Right ventricle myocardium inferior (tissue), 1 donor: ENCODE data around the gene TRAF2. TPM values are rescaled to one million over a fixed set of nuclear protein-coding genes. Genes with fewer than 3 reads are reported as not detected.

ENCODE experiments used
- ATAC-seq: fragments of 200-7000 bp; cut with Tn5 transposase; one replicate; pipeline ENCODE4 v1.9.1; 2020; ENCODE audit warnings: mild to moderate bottlenecking, moderate library complexity
- DNase-seq: peaks from one replicate; pipeline ENCODE4 v3.0.0; 2021; ENCODE audit errors: missing footprints
- intact Hi-C: fragments of 100-400 bp; cut with DNase I; formaldehyde crosslinking; loops from one replicate; pipeline ENCODE4 v1.11.0; 2022
- total RNA-seq: library from RNA; stranded (reverse); fragmentation: NEBNext Ultra II Directional; extraction: Animal tissue kit (Norgen Biotek cat#: 25700); gene quantifications from one replicate; pipeline ENCODE4 v1.2.1, GENCODE V29; 2021
- donor health status: DM: no; HTN: yes; CAD: no; lungs with severe emphysema.

Gene TRAF2
- total RNA-seq, 1 donor from 2014 or later, result 12.6 TPM

DNA sequence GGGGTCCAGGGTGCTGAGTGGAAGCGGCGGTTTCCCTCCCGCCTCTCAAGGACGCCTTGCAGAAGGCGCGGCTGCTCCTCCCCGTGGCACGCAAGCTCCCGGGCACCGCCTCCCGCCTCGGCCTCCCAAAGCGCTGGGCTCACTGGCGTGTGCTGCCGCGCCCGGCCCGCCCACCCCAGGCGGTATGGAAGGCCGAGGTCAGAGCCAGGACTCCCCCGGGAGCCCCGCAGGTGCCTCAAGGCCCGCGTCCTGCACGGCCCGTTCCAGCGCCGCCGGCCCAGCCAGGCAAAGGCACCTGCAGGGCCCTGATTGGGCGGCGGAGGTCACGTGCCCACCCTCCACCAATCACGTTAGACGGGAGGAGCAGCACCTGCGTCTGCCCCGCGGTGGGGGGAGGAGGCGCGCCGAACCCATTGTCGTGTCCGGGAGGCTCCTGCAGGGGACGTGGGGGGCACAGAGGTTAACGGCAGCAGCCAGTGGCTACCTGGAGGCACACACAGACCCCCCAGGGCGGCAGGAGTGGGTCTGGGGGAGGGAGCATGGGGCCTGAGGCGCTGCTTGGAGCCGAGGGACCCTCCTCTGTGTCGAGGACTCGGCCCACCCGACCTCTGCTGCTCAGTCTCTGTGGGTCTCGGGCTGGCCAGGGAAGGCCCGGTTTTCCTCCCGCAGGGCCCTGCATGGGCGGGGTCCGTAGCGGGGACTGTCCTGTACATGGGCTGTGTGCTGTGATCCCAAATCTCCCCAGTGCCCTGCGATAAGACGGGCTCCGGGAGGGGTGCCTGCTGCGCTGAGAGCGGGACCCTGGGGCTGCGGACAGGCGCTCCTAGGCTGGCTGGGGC lies 63.7 kb downstream of the TRAF2 start:
- intact Hi-C loops, result loop anchor here (1.0 to 2.0 kb wide), 3 partner anchors 28 to 85 kb away; no protein-coding TSS in a partner anchor
- DNase-seq (peak; percentile 98), ATAC-seq (peak; percentile 89)

DNA sequence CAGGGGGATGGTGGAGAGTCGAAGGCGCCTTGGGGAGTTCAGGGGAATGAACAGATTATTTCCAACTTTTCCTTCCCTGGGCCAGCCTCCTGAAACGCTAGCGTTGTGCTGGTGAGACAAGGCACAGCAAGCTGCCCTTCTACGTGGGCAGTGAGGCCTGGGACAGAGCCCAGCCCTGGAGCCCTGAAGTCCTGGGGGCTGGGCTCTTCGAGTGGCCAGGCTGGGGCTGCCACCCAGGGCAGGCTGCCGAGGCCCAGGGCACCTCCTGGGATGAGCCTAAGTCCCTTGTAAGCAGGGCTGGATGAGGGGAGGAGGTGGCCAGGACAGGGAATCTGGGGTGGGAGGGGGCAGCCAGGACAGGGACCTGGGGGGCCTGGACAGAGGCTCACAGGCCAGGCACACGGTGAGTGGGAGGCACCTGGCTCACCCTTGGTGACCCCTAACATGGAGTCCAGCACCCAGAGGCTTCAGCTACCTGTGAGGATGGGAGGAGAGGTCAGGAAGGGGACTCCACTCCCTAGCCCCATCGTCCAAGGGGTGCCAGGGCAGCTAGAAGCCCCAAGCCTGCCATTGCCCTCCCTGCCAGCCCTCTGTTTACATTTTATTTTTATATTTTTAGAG lies 64.5 kb downstream of the TRAF2 start:
- peak; percentile 46 for ATAC-seq
- intact Hi-C loops, result loop anchor here (1.0 to 2.0 kb wide), 2 partner anchors 28 to 40 kb away; no protein-coding TSS in a partner anchor

DNA sequence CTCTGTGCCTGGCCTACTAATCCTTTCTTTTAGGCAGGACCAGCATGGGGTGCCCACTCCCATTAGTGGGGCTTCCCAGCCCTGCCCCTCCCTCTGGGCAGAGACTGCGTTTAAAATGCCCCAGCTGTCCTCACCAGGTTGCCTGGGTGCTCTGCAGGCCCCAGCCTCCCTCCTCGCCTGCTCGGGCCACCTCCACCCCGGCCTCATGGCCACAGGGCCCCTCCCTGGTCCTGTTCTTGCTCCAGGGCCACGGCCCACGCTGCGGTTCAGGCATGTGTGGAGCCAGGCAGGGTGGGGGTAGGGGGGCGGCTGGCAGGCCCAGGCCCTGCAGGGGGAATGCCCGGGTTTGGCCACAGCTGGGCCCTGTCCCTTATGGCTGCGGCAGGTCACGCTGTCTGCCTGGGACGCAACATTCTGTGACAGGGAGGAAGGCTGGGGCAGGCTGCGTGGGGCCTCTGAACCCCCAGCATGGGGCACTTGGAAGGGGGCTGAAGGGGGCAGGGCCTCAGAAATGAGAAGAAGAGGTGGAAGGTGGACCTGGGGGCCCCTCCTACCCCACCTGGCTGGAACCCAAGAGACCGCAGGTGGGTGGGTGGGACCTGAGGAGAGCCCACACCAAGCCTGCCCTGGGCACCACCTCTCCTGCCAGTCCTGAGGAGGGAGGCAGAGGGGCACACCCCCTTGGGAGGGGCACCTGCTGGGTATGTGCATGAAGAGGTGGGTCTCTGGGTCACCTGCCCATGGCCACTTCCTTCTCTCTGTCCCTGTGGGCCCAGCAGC lies 65.4 kb downstream of the TRAF2 start, which contains the start of gene LCN12:
LCN12 (plus strand) TSS at position 733 of the 780 bp plus-strand sequence. CDS start 55 bp downstream, outside the sequence.
- DNase-seq (peak; percentile 46), ATAC-seq (no peak)
- intact Hi-C loops, result loop anchor here (2.0 kb wide), 1 partner anchor 39 kb away; no protein-coding TSS in a partner anchor

More for the DNA sequence above, 64.5 kb downstream of the TRAF2 start:
- DNase-seq, result peak; percentile 34

DNA sequence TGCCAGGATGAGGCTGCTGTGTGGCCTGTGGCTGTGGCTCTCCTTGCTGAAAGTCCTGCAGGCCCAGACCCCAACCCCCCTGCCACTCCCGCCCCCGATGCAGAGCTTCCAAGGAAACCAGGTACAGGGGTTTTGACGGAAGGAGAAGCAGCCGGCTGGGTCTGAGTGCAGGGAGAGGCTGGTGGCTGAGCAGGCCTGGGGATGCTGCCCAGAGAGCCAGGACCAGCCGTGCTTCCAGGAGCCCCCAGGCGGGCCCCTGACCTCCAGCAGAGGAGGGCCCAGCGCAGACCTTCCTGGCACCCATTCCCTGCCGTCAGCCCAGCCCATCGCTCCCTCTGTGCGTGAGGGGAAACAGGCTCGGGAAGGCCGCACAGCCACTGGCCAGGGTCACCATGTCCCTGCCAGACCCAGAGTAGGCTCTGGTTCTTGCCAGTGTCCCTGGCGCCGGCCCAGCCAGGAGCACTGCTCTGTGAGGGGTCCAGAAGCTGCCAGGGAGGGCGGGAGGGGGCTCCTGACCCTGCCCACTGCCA lies 66.1 kb downstream of the TRAF2 start:
- intact Hi-C loops, result no loop called here
- DNase-seq (peak; percentile 66), ATAC-seq (no peak)

- DNase-seq (peak; percentile 52), ATAC-seq (no peak)
- intact Hi-C loops, result no loop called here
Measured at GRCh38 chr9:136952876-136953770, 66.8 kb downstream of the TRAF2 start.

DNA sequence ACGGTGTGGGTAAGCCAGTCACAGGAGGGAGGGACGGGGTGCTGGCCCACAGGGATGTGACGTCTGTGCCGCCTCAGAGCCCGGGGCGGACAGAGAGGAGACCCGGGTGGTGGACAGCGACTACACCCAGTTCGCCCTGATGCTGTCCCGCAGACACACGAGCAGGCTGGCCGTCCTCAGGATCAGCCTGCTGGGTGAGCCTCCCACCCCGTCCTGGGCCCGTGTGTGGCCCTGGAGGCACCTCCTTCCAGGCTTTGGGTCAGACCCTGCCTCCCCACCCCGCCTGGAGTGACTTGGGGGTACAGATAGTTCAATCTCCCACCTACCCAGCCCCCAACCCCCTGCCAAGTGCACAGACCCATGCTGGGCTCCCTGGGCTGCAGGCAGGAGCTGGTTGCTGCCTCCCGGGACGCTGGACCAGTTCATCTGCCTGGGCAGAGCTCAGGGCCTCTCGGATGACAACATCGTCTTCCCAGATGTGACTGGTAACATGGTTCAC lies 67.5 kb downstream of the TRAF2 start:
- intact Hi-C loops, result no loop called here
- no peak for ATAC-seq
- DNase-seq, result no peak

DNA sequence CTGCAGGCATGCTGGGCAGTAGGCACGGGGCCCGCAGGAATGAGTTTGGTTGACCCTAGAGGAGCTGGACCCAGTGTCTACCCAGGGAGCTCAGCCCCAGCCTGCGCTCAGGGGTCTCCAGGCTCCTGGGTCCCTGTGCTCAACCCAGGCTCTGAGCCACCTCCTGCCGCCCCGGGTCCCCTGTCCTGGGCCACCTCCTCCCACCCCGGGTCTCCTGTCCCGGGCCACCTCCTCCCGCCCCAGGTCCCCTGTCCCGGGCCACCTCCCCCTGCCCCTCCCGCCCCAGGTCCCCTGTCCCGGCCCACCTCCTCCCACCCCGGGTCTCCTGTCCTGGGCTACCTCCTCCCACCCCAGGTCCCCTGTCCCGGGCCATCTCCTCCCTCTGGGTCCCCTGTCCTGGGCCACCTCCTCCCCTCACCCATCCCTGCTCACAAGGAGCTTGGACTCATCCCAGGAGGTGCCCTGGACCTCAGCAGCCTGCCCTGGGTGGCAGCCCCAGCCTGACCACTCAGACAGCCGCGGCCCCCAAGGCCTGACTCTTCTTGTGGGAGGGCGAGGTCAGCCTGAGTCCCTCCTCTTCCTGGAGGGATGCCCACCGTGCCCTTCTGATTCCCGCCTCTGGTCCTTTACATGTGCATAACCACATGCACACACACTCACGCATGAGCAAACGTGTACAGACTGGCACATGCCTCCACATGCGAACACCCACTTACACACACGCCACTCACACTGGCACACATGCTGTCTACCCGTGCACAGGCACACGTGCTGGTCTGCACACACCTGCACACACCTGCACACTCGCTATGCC lies 68.2 kb downstream of the TRAF2 start:
- intact Hi-C loops, result no loop called here
- DNase-seq, result peak; percentile 53
- ATAC-seq, result no peak

- ATAC-seq (no peak), DNase-seq (peak; percentile 55)
- intact Hi-C loops, result no loop called here
Measured at GRCh38 chr9:136955202-136955942, 69.1 kb downstream of the TRAF2 start.

DNA sequence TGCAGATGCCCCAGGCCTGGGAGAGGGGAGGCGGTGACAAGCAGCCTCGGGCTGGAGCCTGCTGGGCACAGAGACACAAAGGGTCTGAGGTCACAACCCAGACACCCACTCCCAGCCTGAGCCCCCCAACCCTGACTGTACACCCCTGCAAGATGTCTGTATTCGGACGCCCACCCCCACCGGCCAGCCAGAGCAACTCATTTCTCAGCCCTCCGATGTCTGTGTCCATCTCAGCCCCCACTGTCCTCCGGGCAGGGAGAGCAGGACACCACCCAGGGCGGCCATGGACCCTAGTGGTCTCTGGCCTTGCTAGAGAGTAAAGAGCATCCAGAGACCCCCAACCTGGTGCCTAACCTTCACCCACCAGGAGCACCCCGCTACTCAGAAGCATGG lies 69.6 kb downstream of the TRAF2 start:
- DNase-seq, result peak; percentile 68
- intact Hi-C loops, result no loop called here

GRCh38 chr9:136956604-136957003 lies 70.3 kb downstream of the TRAF2 start:
- DNase-seq (no peak), ATAC-seq (no peak)
- intact Hi-C loops, result no loop called here

More for the DNA sequence above, 69.6 kb downstream of the TRAF2 start:
- no peak for ATAC-seq

GRCh38 chr9:136957461-136957860 lies 71.1 kb downstream of the TRAF2 start:
- DNase-seq, result no peak
- ATAC-seq, result no peak
- intact Hi-C loops, result no loop called here

DNA sequence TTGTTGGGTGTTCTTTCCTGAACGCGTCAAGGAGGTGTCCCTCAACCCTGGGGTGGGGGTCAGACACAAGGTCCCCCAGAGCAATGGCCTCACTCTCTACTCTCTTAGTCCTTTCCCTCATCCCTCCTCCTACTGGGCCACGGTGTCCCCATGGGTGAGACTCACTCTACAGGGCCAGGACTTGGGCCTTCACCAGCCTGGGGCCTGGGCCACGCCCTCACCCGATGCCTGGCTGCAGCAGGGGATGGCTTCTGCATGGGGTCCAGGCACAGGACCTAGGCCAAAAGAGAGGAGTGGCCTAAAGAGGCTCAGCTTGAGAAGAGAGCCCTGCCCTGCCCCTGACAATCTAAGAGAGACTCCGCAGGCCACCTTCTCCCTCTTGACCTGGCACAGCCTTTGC lies 71.6 kb downstream of the TRAF2 start:
- no peak for DNase-seq
- ATAC-seq, result no peak
- intact Hi-C loops, result no loop called here

- DNase-seq, result no peak
- intact Hi-C loops, result no loop called here
- ATAC-seq, result no peak
Measured at GRCh38 chr9:136958473-136958872, 72.2 kb downstream of the TRAF2 start.

DNA sequence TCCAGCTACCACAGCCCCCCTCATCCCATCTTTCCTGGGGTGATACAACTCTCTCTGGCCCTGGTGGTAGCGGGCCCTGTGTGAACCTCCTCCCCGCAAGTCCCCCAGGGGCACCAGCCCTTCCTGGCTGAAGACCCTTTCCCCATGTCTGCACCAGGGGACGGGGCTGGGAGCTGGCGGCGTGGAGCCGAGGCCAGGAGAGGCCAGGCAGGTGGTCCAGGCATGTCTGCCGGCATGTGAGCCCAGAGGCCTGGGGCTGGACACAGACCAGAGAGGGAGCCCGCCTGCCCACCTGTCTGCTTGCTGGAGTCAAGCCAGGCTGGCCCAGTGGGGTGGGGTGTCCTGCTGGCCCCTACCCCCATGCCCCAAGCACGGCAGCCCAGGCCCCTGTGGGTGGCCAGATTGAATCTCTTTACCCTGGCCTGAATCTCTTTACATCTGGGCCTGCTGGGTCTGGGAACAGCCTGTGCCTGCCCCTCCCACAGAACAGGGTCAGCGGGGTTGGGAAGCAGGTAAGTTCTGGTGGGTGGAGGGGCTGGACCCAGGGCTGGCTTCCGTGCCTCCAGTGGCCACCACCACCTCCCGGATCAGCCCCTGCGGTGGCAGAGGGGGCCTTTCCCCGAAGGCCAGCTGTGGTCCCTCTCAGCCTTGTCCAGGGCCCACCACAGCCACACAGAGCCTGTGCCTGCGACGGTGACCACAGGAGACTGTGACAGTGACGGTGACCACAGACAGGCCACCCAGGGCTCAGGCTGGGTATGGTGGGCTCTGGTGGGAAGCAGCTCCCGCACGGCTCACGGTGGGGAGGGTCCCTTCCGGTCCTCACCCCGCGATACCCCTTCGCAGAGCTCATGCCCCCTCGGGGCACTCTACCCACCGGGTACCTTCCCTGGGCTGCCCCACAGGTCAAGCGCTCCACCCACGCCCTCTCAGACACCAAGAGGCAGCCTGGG lies 72.9 kb downstream of the TRAF2 start:
- intact Hi-C loops, result no loop called here

GRCh38 chr9:136960212-136960937 lies 74.1 kb downstream of the TRAF2 start:
- no peak for ATAC-seq
- intact Hi-C loops, result no loop called here
- no peak for DNase-seq

More for the DNA sequence above, 72.9 kb downstream of the TRAF2 start:
- ATAC-seq (no peak), DNase-seq (no peak)
